IMR-90 (cell line): ENCODE results near the gene BAMBI. TPM values are rescaled to one million over a fixed set of nuclear protein-coding genes. Genes with fewer than 3 reads are reported as not detected.

Source experiments
- ATAC-seq: fragments of 200-7000 bp; cut with Tn5 transposase; 2 replicates; pipeline ENCODE4 v1.9.1; 2020; ENCODE audit warnings: low read depth, mild to moderate bottlenecking, moderate library complexity
- BruUV-seq: library from RNA; stranded (reverse); fragments of 400-500 nt; replicated peaks from 2 replicates; lab custom pipeline; 2021; lab: Mats Ljungman, UMichigan
- CTCF ChIA-PET: fragments of 300-600 bp; formaldehyde crosslinking; extraction: SDS; loops from one replicate; lab custom pipeline; 2021; ENCODE audit warnings: antibody characterized with exemption; lab: Yijun Ruan, JAX
- POLR2A ChIA-PET: fragments of 300-600 bp; sonication (Branson Sonifier 250); formaldehyde crosslinking; loops from one replicate; lab custom pipeline; 2022; ENCODE audit warnings: antibody characterized with exemption; ENCODE audit not compliant: unreplicated experiment; lab: Charles Lee
- DNase-seq: peaks from one replicate; pipeline ENCODE4 v3.0.0; 2013
- H2AFZ ChIP-seq: replicated peaks from 2 replicates; pipeline ENCODE3; 2013; ENCODE audit warnings: low read length, mild to moderate bottlenecking; ENCODE audit not compliant: poor library complexity
- H2AK5ac ChIP-seq: 2 replicates; pipeline ENCODE4 v1.6.1; 2013; ENCODE audit warnings: low read depth, low read length, inconsistent platforms
- H2AK9ac ChIP-seq: replicated peaks from 2 replicates; pipeline ENCODE3; 2013; ENCODE audit warnings: mild to moderate bottlenecking, low read depth, low read length, moderate library complexity; ENCODE audit not compliant: poor library complexity
- H2BK120ac ChIP-seq: 2 replicates; pipeline ENCODE4 v1.6.1; 2013; ENCODE audit warnings: low read depth, low read length, inconsistent platforms
- H2BK15ac ChIP-seq: 3 replicates; pipeline ENCODE4 v1.6.1; 2013; ENCODE audit warnings: low read depth, low read length, inconsistent platforms
- H2BK20ac ChIP-seq: 2 replicates; pipeline ENCODE4 v1.6.1; 2013; ENCODE audit warnings: low read depth, mild to moderate bottlenecking, inconsistent platforms, low read length, moderate library complexity
- H2BK5ac ChIP-seq: 2 replicates; pipeline ENCODE4 v1.6.1; 2013; ENCODE audit warnings: mild to moderate bottlenecking, low read depth, low read length, inconsistent platforms; ENCODE audit not compliant: poor library complexity, severe bottlenecking
- H3K14ac ChIP-seq: replicated peaks from 2 replicates; pipeline ENCODE4 v1.6.1; 2013; ENCODE audit warnings: low read depth, low read length, inconsistent platforms
- H3K18ac ChIP-seq: 2 replicates; pipeline ENCODE4 v1.6.1; 2013; ENCODE audit warnings: low read depth, low read length, control low read depth
- H3K23ac ChIP-seq: 2 replicates; pipeline ENCODE4 v1.6.1; 2013; ENCODE audit warnings: low read depth, low read length, inconsistent platforms
- H3K27ac ChIP-seq: 2 replicates; pipeline ENCODE4 v1.5.1; 2013; ENCODE audit warnings: mild to moderate bottlenecking, control low read depth, low read length; ENCODE audit not compliant: insufficient read depth
- H3K27me3 ChIP-seq: 2 replicates; pipeline ENCODE4 v1.6.1; 2013; ENCODE audit warnings: low read length; ENCODE audit not compliant: control insufficient read depth, insufficient read depth
- H3K36me3 ChIP-seq: 2 replicates; pipeline ENCODE4 v1.6.1; 2013; ENCODE audit warnings: low read length, mixed read lengths; ENCODE audit not compliant: control insufficient read depth, insufficient read depth
- H3K4ac ChIP-seq: 2 replicates; pipeline ENCODE4 v1.6.1; 2013; ENCODE audit warnings: low read depth, low read length, inconsistent platforms
- H3K4me1 ChIP-seq: 2 replicates; pipeline ENCODE4 v1.6.1; 2013; ENCODE audit warnings: low read length, mixed read lengths; ENCODE audit not compliant: control insufficient read depth, insufficient read depth
- H3K4me2 ChIP-seq: 2 replicates; pipeline ENCODE4 v1.6.1; 2013; ENCODE audit warnings: low read depth, mild to moderate bottlenecking, control low read depth, low read length, moderate library complexity
- H3K4me3 ChIP-seq: 2 replicates; pipeline ENCODE4 v1.5.1; 2013; ENCODE audit warnings: low read depth, mild to moderate bottlenecking, control low read depth, low read length, moderate library complexity; ENCODE audit not compliant: insufficient read depth
- H3K56ac ChIP-seq: 2 replicates; pipeline ENCODE4 v1.6.1; 2013; ENCODE audit warnings: low read length, inconsistent platforms; ENCODE audit not compliant: insufficient read depth; ENCODE audit errors: extremely low read depth
- H3K79me1 ChIP-seq, 2 experiments: 2 replicates each; pipeline ENCODE4 v1.6.1; 2013; ENCODE audit warnings: low read length in 2 of 2, inconsistent platforms in 1 of 2, low read depth in 1 of 2
- H3K9ac ChIP-seq: 2 replicates; pipeline ENCODE4 v1.6.1; 2013; ENCODE audit warnings: low read depth, low read length, control low read depth
- H3K9me1 ChIP-seq: 2 replicates; pipeline ENCODE4 v1.6.1; 2013; ENCODE audit warnings: low read length, inconsistent platforms; ENCODE audit not compliant: insufficient read depth
- H3K9me3 ChIP-seq: 2 replicates; pipeline ENCODE4 v1.6.1; 2013; ENCODE audit warnings: low read length; ENCODE audit not compliant: control insufficient read depth, insufficient read depth
- H4K20me1 ChIP-seq: 2 replicates; pipeline ENCODE4 v1.6.1; 2013; ENCODE audit warnings: low read length, inconsistent platforms; ENCODE audit not compliant: insufficient read depth
- H4K5ac ChIP-seq: 2 replicates; pipeline ENCODE4 v1.6.1; 2013; ENCODE audit warnings: mild to moderate bottlenecking, low read depth, low read length, control low read depth
- H4K8ac ChIP-seq, 2 experiments: 2 replicates each; pipeline ENCODE4 v1.6.1; 2013; ENCODE audit warnings: low read depth in 2 of 2, low read length in 2 of 2, control low read depth in 1 of 2, inconsistent platforms in 1 of 2
- H4K91ac ChIP-seq: 2 replicates; pipeline ENCODE4 v1.6.1; 2013; ENCODE audit warnings: low read depth, low read length, inconsistent platforms; ENCODE audit not compliant: insufficient read depth
- BHLHE40 ChIP-seq: fragments of 150-350 bp; IDR thresholded peaks from 2 replicates; pipeline ENCODE4 v1.6.1; 2016; ENCODE audit warnings: mild to moderate bottlenecking, low read depth, low read length
- FOS ChIP-seq: fragments of 150-350 bp; IDR thresholded peaks from 2 replicates; pipeline ENCODE4 v1.6.1; 2016; ENCODE audit warnings: low read depth, low read length
- MAFK ChIP-seq: IDR thresholded peaks from 2 replicates; pipeline ENCODE4 v1.6.1; 2012; ENCODE audit warnings: low read depth, low read length, improper control_type of control experiment
- MXI1 ChIP-seq: IDR thresholded peaks from 2 replicates; pipeline ENCODE4 v1.6.1; 2012; ENCODE audit warnings: low read depth, mild to moderate bottlenecking, low read length, moderate library complexity, borderline replicate concordance
- RCOR1 ChIP-seq: IDR thresholded peaks from 2 replicates; pipeline ENCODE4 v1.6.1; 2012; ENCODE audit warnings: mild to moderate bottlenecking, low read length, improper control_type of control experiment; ENCODE audit not compliant: insufficient replicate concordance
- SMC3 ChIP-seq: fragments of 150-350 bp; IDR thresholded peaks from 2 replicates; pipeline ENCODE4 v1.6.1; 2016; ENCODE audit warnings: low read depth, mild to moderate bottlenecking, antibody characterized with exemption, low read length, moderate library complexity
- WGBS, 2 experiments: methylation state at CpG; one replicate each; pipeline versions ENCODE4 v1.1.5 to v1.1.7; 2013; ENCODE audit warnings: missing lambda C conversion rate in 2 of 2; ENCODE audit not compliant: insufficient read length in 1 of 2; ENCODE audit errors: extremely low coverage in 2 of 2; 5-methylcytosine and 5-hydroxymethylcytosine counted together
- dilution Hi-C: fragments of 300-500 bp; cut with HindIII; formaldehyde crosslinking; loops from one replicate; pipeline ENCODE4 v1.14.3; 2018; ENCODE audit warnings: low sequenced_read_pairs; ENCODE audit not compliant: unreplicated experiment
- in situ Hi-C: fragments of 300-500 bp; cut with MboI; formaldehyde crosslinking; loops from 3 replicates; pipeline ENCODE4 v1.14.3; 2019; ENCODE audit warnings: low sequenced_read_pairs, inconsistent platforms, mixed read lengths
- intact Hi-C: fragments of 100-400 bp; cut with micrococcal nuclease; formaldehyde crosslinking; loops from 2 replicates; pipeline ENCODE4 v1.10.0; 2022
- polyA plus RNA-seq, 3 experiments: library from polyadenylated mRNA; depleted of rRNA; stranded (reverse); fragments of >200 nt; gene quantifications; 2 replicates each; pipeline ENCODE4 v1.2.3, GENCODE V29; 2012; ENCODE audit warnings: low replicate concordance in 1 of 3
- total RNA-seq: library from RNA; depleted of rRNA; stranded (reverse); fragments of >200 nt; gene quantifications from 2 replicates; pipeline ENCODE4 v1.2.3, GENCODE V29; 2012

The BAMBI gene
- total and polyA plus RNA-seq, 2 of the 4 experiments (the other 2 are of a cell fraction), result 14.4 to 19.4 TPM

GRCh38 chr10:28730031-28730778, 52.9 kb downstream of the BAMBI start:
- Histone ChIP-seq H3K4me1 (peaks cover 5% of the 10 kb centered on the region), H3K56ac (no peak overlapping the region), H4K20me1 (peaks cover 4% of the 10 kb centered on the region; the same call in 1 of the 2 replicates), H2BK15ac (peak overlapping the region; percentile 62; the same call in 2 of the 3 replicates), H3K27me3 (no peaks in the 10 kb centered on the region), H2AK5ac (peak overlapping the region; percentile 47), H4K8ac (peak overlapping the region; percentile 81 to 84; a peak in 3 of 4 replicates), H3K36me3 (no peaks in the 10 kb centered on the region), H2BK20ac (peak overlapping the region; percentile 22; the same call in 1 of the 2 replicates), H2BK120ac (peak overlapping the region; percentile 69), H2AFZ (peak overlapping the region; percentile 87), H3K9me3 (peaks cover 9% of the 10 kb centered on the region), H3K4me3 (peak overlapping the region; percentile 19; the same call in 1 of the 2 replicates), H4K5ac (peak overlapping the region; percentile 96), H2AK9ac (no peak overlapping the region), H3K23ac (no peak overlapping the region), H3K27ac (peak overlapping the region; percentile 79), H3K18ac (peak overlapping the region; percentile 93), H3K79me1 (no peaks in the 10 kb centered on the region), H3K4me2 (peak overlapping the region; percentile 96), H3K9ac (peak overlapping the region; percentile 39; the same call in 1 of the 2 replicates), H4K91ac (peak overlapping the region; percentile 43), H3K14ac (no peak overlapping the region; the same call in 1 of the 2 replicates), H2BK5ac (no peak overlapping the region), H3K4ac (peak overlapping the region; percentile 20), H3K9me1 (no peaks in the 10 kb centered on the region)
- BruUV-seq, result no TSS peak
- ATAC-seq, result no peak
- WGBS, 2 experiments, result 60% methylated on average over 1 of the region's 7 CpGs; no CpG with 5 or more reads in 1 of the 2 experiments
- in situ Hi-C loops, result no loop called here
- TF ChIP-seq RCOR1 (no peak), MAFK (no peak), SMC3 (no peak), MXI1 (no peak), BHLHE40 (no peak), FOS (no peak)
- ChIA-PET POLR2A (interaction anchor here (0.9 kb wide), 1 partner anchor 100 kb away, joined by 7 read pairs; no protein-coding TSS in a partner anchor), CTCF (interaction anchor here (0.8 kb wide), 1 partner anchor 254 kb away, joined by 4 read pairs; no protein-coding TSS in a partner anchor)
- DNase-seq, result peak; percentile 32
- intact Hi-C loops, result loop anchor here (10.0 kb wide), 1 partner anchor 175 kb away; no protein-coding TSS in a partner anchor
- dilution Hi-C loops, result no loop called here
